IMR-90 (cell line): ENCODE data around the gene DNASE1. TPM values are rescaled to one million over a fixed set of nuclear protein-coding genes. Genes with fewer than 3 reads are reported as not detected.
A peak's percentile ranks its signal among the peaks of the same experiment; 100 is the strongest.

ENCODE experiments used
- ATAC-seq: fragments of 200-7000 bp; cut with Tn5 transposase; 2 replicates; pipeline ENCODE4 v1.9.1; 2020; ENCODE audit warnings: low read depth, mild to moderate bottlenecking, moderate library complexity
- BruUV-seq: library from RNA; stranded (reverse); fragments of 400-500 nt; replicated peaks from 2 replicates; lab custom pipeline; 2021; lab: Mats Ljungman, UMichigan
- CTCF ChIA-PET: fragments of 300-600 bp; formaldehyde crosslinking; extraction: SDS; loops from one replicate; lab custom pipeline; 2021; ENCODE audit warnings: antibody characterized with exemption; lab: Yijun Ruan, JAX
- POLR2A ChIA-PET: fragments of 300-600 bp; sonication (Branson Sonifier 250); formaldehyde crosslinking; loops from one replicate; lab custom pipeline; 2022; ENCODE audit warnings: antibody characterized with exemption; ENCODE audit not compliant: unreplicated experiment; lab: Charles Lee
- DNase-seq: peaks from one replicate; pipeline ENCODE4 v3.0.0; 2013
- H2AFZ ChIP-seq: replicated peaks from 2 replicates; pipeline ENCODE3; 2013; ENCODE audit warnings: low read length, mild to moderate bottlenecking; ENCODE audit not compliant: poor library complexity
- H2AK5ac ChIP-seq: 2 replicates; pipeline ENCODE4 v1.6.1; 2013; ENCODE audit warnings: low read depth, low read length, inconsistent platforms
- H2AK9ac ChIP-seq: replicated peaks from 2 replicates; pipeline ENCODE3; 2013; ENCODE audit warnings: mild to moderate bottlenecking, low read depth, low read length, moderate library complexity; ENCODE audit not compliant: poor library complexity
- H2BK120ac ChIP-seq: 2 replicates; pipeline ENCODE4 v1.6.1; 2013; ENCODE audit warnings: low read depth, low read length, inconsistent platforms
- H2BK15ac ChIP-seq: 3 replicates; pipeline ENCODE4 v1.6.1; 2013; ENCODE audit warnings: low read depth, low read length, inconsistent platforms
- H2BK20ac ChIP-seq: 2 replicates; pipeline ENCODE4 v1.6.1; 2013; ENCODE audit warnings: low read depth, mild to moderate bottlenecking, inconsistent platforms, low read length, moderate library complexity
- H2BK5ac ChIP-seq: 2 replicates; pipeline ENCODE4 v1.6.1; 2013; ENCODE audit warnings: mild to moderate bottlenecking, low read depth, low read length, inconsistent platforms; ENCODE audit not compliant: poor library complexity, severe bottlenecking
- H3K14ac ChIP-seq: replicated peaks from 2 replicates; pipeline ENCODE4 v1.6.1; 2013; ENCODE audit warnings: low read depth, low read length, inconsistent platforms
- H3K18ac ChIP-seq: 2 replicates; pipeline ENCODE4 v1.6.1; 2013; ENCODE audit warnings: low read depth, low read length, control low read depth
- H3K23ac ChIP-seq: 2 replicates; pipeline ENCODE4 v1.6.1; 2013; ENCODE audit warnings: low read depth, low read length, inconsistent platforms
- H3K27ac ChIP-seq: 2 replicates; pipeline ENCODE4 v1.5.1; 2013; ENCODE audit warnings: mild to moderate bottlenecking, control low read depth, low read length; ENCODE audit not compliant: insufficient read depth
- H3K27me3 ChIP-seq: 2 replicates; pipeline ENCODE4 v1.6.1; 2013; ENCODE audit warnings: low read length; ENCODE audit not compliant: control insufficient read depth, insufficient read depth
- H3K36me3 ChIP-seq: 2 replicates; pipeline ENCODE4 v1.6.1; 2013; ENCODE audit warnings: low read length, mixed read lengths; ENCODE audit not compliant: control insufficient read depth, insufficient read depth
- H3K4ac ChIP-seq: 2 replicates; pipeline ENCODE4 v1.6.1; 2013; ENCODE audit warnings: low read depth, low read length, inconsistent platforms
- H3K4me1 ChIP-seq: 2 replicates; pipeline ENCODE4 v1.6.1; 2013; ENCODE audit warnings: low read length, mixed read lengths; ENCODE audit not compliant: control insufficient read depth, insufficient read depth
- H3K4me2 ChIP-seq: 2 replicates; pipeline ENCODE4 v1.6.1; 2013; ENCODE audit warnings: low read depth, mild to moderate bottlenecking, control low read depth, low read length, moderate library complexity
- H3K4me3 ChIP-seq: 2 replicates; pipeline ENCODE4 v1.5.1; 2013; ENCODE audit warnings: low read depth, mild to moderate bottlenecking, control low read depth, low read length, moderate library complexity; ENCODE audit not compliant: insufficient read depth
- H3K56ac ChIP-seq: 2 replicates; pipeline ENCODE4 v1.6.1; 2013; ENCODE audit warnings: low read length, inconsistent platforms; ENCODE audit not compliant: insufficient read depth; ENCODE audit errors: extremely low read depth
- H3K79me1 ChIP-seq, 2 experiments: 2 replicates each; pipeline ENCODE4 v1.6.1; 2013; ENCODE audit warnings: low read length in 2 of 2, inconsistent platforms in 1 of 2, low read depth in 1 of 2
- H3K9ac ChIP-seq: 2 replicates; pipeline ENCODE4 v1.6.1; 2013; ENCODE audit warnings: low read depth, low read length, control low read depth
- H3K9me1 ChIP-seq: 2 replicates; pipeline ENCODE4 v1.6.1; 2013; ENCODE audit warnings: low read length, inconsistent platforms; ENCODE audit not compliant: insufficient read depth
- H3K9me3 ChIP-seq: 2 replicates; pipeline ENCODE4 v1.6.1; 2013; ENCODE audit warnings: low read length; ENCODE audit not compliant: control insufficient read depth, insufficient read depth
- H4K20me1 ChIP-seq: 2 replicates; pipeline ENCODE4 v1.6.1; 2013; ENCODE audit warnings: low read length, inconsistent platforms; ENCODE audit not compliant: insufficient read depth
- H4K5ac ChIP-seq: 2 replicates; pipeline ENCODE4 v1.6.1; 2013; ENCODE audit warnings: mild to moderate bottlenecking, low read depth, low read length, control low read depth
- H4K8ac ChIP-seq, 2 experiments: 2 replicates each; pipeline ENCODE4 v1.6.1; 2013; ENCODE audit warnings: low read depth in 2 of 2, low read length in 2 of 2, control low read depth in 1 of 2, inconsistent platforms in 1 of 2
- H4K91ac ChIP-seq: 2 replicates; pipeline ENCODE4 v1.6.1; 2013; ENCODE audit warnings: low read depth, low read length, inconsistent platforms; ENCODE audit not compliant: insufficient read depth
- BHLHE40 ChIP-seq: fragments of 150-350 bp; IDR thresholded peaks from 2 replicates; pipeline ENCODE4 v1.6.1; 2016; ENCODE audit warnings: mild to moderate bottlenecking, low read depth, low read length
- CEBPB ChIP-seq: IDR thresholded peaks from 2 replicates; pipeline ENCODE4 v1.6.1; 2012; ENCODE audit warnings: low read depth, low read length, improper control_type of control experiment
- CHD1 ChIP-seq: IDR thresholded peaks from 2 replicates; pipeline ENCODE4 v1.6.1; 2012; ENCODE audit warnings: low read depth, low read length, improper control_type of control experiment
- FOS ChIP-seq: fragments of 150-350 bp; IDR thresholded peaks from 2 replicates; pipeline ENCODE4 v1.6.1; 2016; ENCODE audit warnings: low read depth, low read length
- MAFK ChIP-seq: IDR thresholded peaks from 2 replicates; pipeline ENCODE4 v1.6.1; 2012; ENCODE audit warnings: low read depth, low read length, improper control_type of control experiment
- MXI1 ChIP-seq: IDR thresholded peaks from 2 replicates; pipeline ENCODE4 v1.6.1; 2012; ENCODE audit warnings: low read depth, mild to moderate bottlenecking, low read length, moderate library complexity, borderline replicate concordance
- NFE2L2 ChIP-seq: fragments of 150-350 bp; IDR thresholded peaks from 2 replicates; pipeline ENCODE4 v1.6.1; 2016; ENCODE audit warnings: low read depth, mild to moderate bottlenecking, low read length
- POLR2A ChIP-seq: IDR thresholded peaks from 2 replicates; pipeline ENCODE4 v1.6.1; 2012; ENCODE audit warnings: mild to moderate bottlenecking, low read depth, low read length
- RAD21 ChIP-seq: IDR thresholded peaks from 2 replicates; pipeline ENCODE4 v1.6.1; 2012; ENCODE audit warnings: low read length, improper control_type of control experiment
- RCOR1 ChIP-seq: IDR thresholded peaks from 2 replicates; pipeline ENCODE4 v1.6.1; 2012; ENCODE audit warnings: mild to moderate bottlenecking, low read length, improper control_type of control experiment; ENCODE audit not compliant: insufficient replicate concordance
- RFX5 ChIP-seq: IDR thresholded peaks from 2 replicates; pipeline ENCODE4 v1.8.0; 2012; ENCODE audit warnings: low read depth, mild to moderate bottlenecking, low read length, moderate library complexity
- SMC3 ChIP-seq: fragments of 150-350 bp; IDR thresholded peaks from 2 replicates; pipeline ENCODE4 v1.6.1; 2016; ENCODE audit warnings: low read depth, mild to moderate bottlenecking, antibody characterized with exemption, low read length, moderate library complexity
- WGBS, 2 experiments: methylation state at CpG; one replicate each; pipeline versions ENCODE4 v1.1.5 to v1.1.7; 2013; ENCODE audit warnings: missing lambda C conversion rate in 2 of 2; ENCODE audit not compliant: insufficient read length in 1 of 2; ENCODE audit errors: extremely low coverage in 2 of 2; 5-methylcytosine and 5-hydroxymethylcytosine counted together
- dilution Hi-C: fragments of 300-500 bp; cut with HindIII; formaldehyde crosslinking; loops from one replicate; pipeline ENCODE4 v1.14.3; 2018; ENCODE audit warnings: low sequenced_read_pairs; ENCODE audit not compliant: unreplicated experiment
- in situ Hi-C: fragments of 300-500 bp; cut with MboI; formaldehyde crosslinking; loops from 3 replicates; pipeline ENCODE4 v1.14.3; 2019; ENCODE audit warnings: low sequenced_read_pairs, inconsistent platforms, mixed read lengths
- intact Hi-C: fragments of 100-400 bp; cut with micrococcal nuclease; formaldehyde crosslinking; loops from 2 replicates; pipeline ENCODE4 v1.10.0; 2022
- polyA plus RNA-seq, 3 experiments: library from polyadenylated mRNA; depleted of rRNA; stranded (reverse); fragments of >200 nt; gene quantifications; 2 replicates each; pipeline ENCODE4 v1.2.3, GENCODE V29; 2012; ENCODE audit warnings: low replicate concordance in 1 of 3
- total RNA-seq: library from RNA; depleted of rRNA; stranded (reverse); fragments of >200 nt; gene quantifications from 2 replicates; pipeline ENCODE4 v1.2.3, GENCODE V29; 2012
- TF ChIP-seq, protein P1 (sequence below): conservative IDR thresholded peaks from 2 replicates; pipeline ENCODE4 v1.5.1; 2012; ENCODE audit warnings: mild to moderate bottlenecking, low read depth, low read length, improper control_type of control experiment
- TF ChIP-seq, protein P2 (sequence below): fragments of 150-350 bp; IDR thresholded peaks from 2 replicates; pipeline ENCODE4 v1.6.1; 2016; ENCODE audit warnings: low read depth, mild to moderate bottlenecking, low read length, moderate library complexity, borderline replicate concordance
- TF ChIP-seq, protein P3 (sequence below): fragments of 150-350 bp; IDR thresholded peaks from 2 replicates; pipeline ENCODE4 v1.6.1; 2017; ENCODE audit warnings: mild to moderate bottlenecking, antibody characterized with exemption, low read length, low read depth

Gene DNASE1
- total and polyA plus RNA-seq, 2 of the 4 experiments (the other 2 are of a cell fraction), result 5.4 to 15.9 TPM

DNA sequence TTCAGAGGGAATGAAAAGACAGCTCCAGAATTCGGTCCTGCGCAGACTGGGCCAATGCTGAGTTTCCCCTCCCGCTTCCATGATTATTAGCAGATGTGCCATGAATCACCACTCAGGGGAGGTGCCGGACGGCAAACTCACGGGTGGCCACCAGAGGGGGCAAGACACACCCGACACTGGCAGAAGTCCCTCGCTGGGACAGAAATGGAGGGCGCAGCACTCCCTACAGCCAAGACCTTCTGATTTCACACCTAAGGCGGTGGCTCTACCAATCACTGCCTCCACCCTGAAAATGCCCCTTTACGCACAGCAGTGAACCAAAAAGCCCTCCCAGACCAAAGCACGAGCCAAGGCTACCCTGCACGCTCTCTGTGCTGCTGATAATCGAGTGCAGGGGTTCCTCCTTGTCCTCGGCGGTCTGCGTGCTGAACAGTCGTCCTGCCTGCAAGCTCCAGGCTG is 36.0 kb downstream of the DNASE1 start:
- peaks cover 12% of the 10 kb centered on the region for H3K36me3 ChIP-seq
- H3K4me2 ChIP-seq, result peak overlapping the region; percentile 60; the same call in 1 of the 2 replicates
- peak overlapping the region; percentile 51; the same call in 1 of the 2 replicates for H4K5ac ChIP-seq
- peak overlapping the region; percentile 51 for H2AK5ac ChIP-seq
- H3K4me1 ChIP-seq, result peaks cover 6% of the 10 kb centered on the region
- no peak overlapping the region for H3K27ac ChIP-seq
- H3K23ac ChIP-seq, result peak overlapping the region; percentile 50; the same call in 1 of the 2 replicates
- H4K8ac ChIP-seq, result peak overlapping the region in 1 of 2 experiments; percentile 90; a peak in 2 of 4 replicates
- peak overlapping the region; percentile 37; the same call in 1 of the 2 replicates for H4K91ac ChIP-seq
- no TSS peak for BruUV-seq
- in situ Hi-C loops (no loop called here), intact Hi-C loops (loop anchor here (1.0 to 10.0 kb wide), 5 partner anchors 163 to 564 kb away; partner anchors contain the start of gene ADCY9), dilution Hi-C loops (no loop called here)
- DNase-seq (peak; percentile 94), ATAC-seq (peak; percentile 98)
- H3K14ac ChIP-seq, result peak overlapping the region; percentile 62; the same call in 1 of the 2 replicates
- CTCF ChIA-PET, result interaction anchor here (0.7 to 1.3 kb wide), 6 partner anchors 9 to 356 kb away, joined by 3 to 6 read pairs (median 4); no protein-coding TSS in a partner anchor
- no peaks in the 10 kb centered on the region for H3K27me3 ChIP-seq
- no peaks in the 10 kb centered on the region for H3K9me3 ChIP-seq
- H2BK5ac ChIP-seq, result no peak overlapping the region
- peak overlapping the region; percentile 66 for H3K4ac ChIP-seq
- H3K9ac ChIP-seq, result no peak overlapping the region
- no peak overlapping the region for H3K18ac ChIP-seq
- H4K20me1 ChIP-seq, result peaks cover 4% of the 10 kb centered on the region; the same call in 1 of the 2 replicates
- 23% methylated on average over 9 of the region's 18 CpGs; no CpG with 5 or more reads in 1 of the 2 experiments for WGBS, 2 experiments
- H3K79me1 ChIP-seq, result peaks cover 10 to 42% of the 10 kb centered on the region in 2 experiments
- H2BK15ac ChIP-seq, result no peak overlapping the region
- H2BK120ac ChIP-seq, result peak overlapping the region; percentile 70
- no peak overlapping the region for H2BK20ac ChIP-seq
- peak overlapping the region; percentile 91 for H2AFZ ChIP-seq
- no peak overlapping the region for H3K4me3 ChIP-seq
- H3K9me1 ChIP-seq, result 0 out of 2 replicates have a peak, but pooled peaks cover 7% of the 10 kb centered on the region
- POLR2A ChIA-PET, result interaction anchor here (0.7 kb wide), 1 partner anchor 80 kb away, joined by 3 read pairs; no protein-coding TSS in a partner anchor
- peak overlapping the region; percentile 79 for H2AK9ac ChIP-seq
- H3K56ac ChIP-seq, result peak overlapping the region; percentile 11; the same call in 1 of the 2 replicates
- TF ChIP-seq, protein P1, sequence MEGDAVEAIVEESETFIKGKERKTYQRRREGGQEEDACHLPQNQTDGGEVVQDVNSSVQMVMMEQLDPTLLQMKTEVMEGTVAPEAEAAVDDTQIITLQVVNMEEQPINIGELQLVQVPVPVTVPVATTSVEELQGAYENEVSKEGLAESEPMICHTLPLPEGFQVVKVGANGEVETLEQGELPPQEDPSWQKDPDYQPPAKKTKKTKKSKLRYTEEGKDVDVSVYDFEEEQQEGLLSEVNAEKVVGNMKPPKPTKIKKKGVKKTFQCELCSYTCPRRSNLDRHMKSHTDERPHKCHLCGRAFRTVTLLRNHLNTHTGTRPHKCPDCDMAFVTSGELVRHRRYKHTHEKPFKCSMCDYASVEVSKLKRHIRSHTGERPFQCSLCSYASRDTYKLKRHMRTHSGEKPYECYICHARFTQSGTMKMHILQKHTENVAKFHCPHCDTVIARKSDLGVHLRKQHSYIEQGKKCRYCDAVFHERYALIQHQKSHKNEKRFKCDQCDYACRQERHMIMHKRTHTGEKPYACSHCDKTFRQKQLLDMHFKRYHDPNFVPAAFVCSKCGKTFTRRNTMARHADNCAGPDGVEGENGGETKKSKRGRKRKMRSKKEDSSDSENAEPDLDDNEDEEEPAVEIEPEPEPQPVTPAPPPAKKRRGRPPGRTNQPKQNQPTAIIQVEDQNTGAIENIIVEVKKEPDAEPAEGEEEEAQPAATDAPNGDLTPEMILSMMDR, result peak; percentile 96
- TF ChIP-seq CHD1 (no peak), MAFK (no peak), RAD21 (peak; percentile 84), RFX5 (no peak), BHLHE40 (peak; percentile 9; the same call in 1 of the 2 replicates), RCOR1 (no peak), NFE2L2 (no peak), MXI1 (no peak), CEBPB (no peak), POLR2A (no peak), SMC3 (peak; percentile 90), FOS (peak; percentile 77; the same call in 1 of the 2 replicates)
- TF ChIP-seq, protein P2, sequence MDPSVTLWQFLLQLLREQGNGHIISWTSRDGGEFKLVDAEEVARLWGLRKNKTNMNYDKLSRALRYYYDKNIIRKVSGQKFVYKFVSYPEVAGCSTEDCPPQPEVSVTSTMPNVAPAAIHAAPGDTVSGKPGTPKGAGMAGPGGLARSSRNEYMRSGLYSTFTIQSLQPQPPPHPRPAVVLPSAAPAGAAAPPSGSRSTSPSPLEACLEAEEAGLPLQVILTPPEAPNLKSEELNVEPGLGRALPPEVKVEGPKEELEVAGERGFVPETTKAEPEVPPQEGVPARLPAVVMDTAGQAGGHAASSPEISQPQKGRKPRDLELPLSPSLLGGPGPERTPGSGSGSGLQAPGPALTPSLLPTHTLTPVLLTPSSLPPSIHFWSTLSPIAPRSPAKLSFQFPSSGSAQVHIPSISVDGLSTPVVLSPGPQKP, result no peak
- TF ChIP-seq, protein P3, sequence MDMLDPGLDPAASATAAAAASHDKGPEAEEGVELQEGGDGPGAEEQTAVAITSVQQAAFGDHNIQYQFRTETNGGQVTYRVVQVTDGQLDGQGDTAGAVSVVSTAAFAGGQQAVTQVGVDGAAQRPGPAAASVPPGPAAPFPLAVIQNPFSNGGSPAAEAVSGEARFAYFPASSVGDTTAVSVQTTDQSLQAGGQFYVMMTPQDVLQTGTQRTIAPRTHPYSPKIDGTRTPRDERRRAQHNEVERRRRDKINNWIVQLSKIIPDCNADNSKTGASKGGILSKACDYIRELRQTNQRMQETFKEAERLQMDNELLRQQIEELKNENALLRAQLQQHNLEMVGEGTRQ, result no peak
